ENCODE data around the gene CCAR1.

The CCAR1 gene

GRCh38 chr10:68752711-68753350 lies 31.8 kb downstream of the CCAR1 start:
- Histone ChIP-seq H3K4me3 (ENCODE audit: low read length, poor library complexity, severe bottlenecking) (no peak overlapping the region), H3K9me3 (ENCODE audit: insufficient read depth, low read depth, low read length) (no peaks in the 10 kb centered on the region), H3K4me1 (ENCODE audit: insufficient read depth, low read length, poor library complexity, severe bottlenecking) (no peaks in the 10 kb centered on the region), H2AFZ (ENCODE audit: low read length) (no peak overlapping the region), H3K9me2 (replicated peaks; ENCODE audit: low read depth, low read length) (no peaks in the 10 kb centered on the region), H3F3A (ENCODE audit: low read depth) (no peaks in the 10 kb centered on the region), H4K20me1 (ENCODE audit: insufficient read depth, low read length, poor library complexity, severe bottlenecking) (peaks cover 5% of the 10 kb centered on the region), H3K36me3 (ENCODE audit: insufficient read depth, low read length) (peaks cover 94% of the 10 kb centered on the region), H3K4me2 (ENCODE audit: low read depth, low read length, poor library complexity, severe bottlenecking) (no peak overlapping the region), H3K9ac (ENCODE audit: low read depth, low read length, poor library complexity, severe bottlenecking) (no peak overlapping the region), H3K79me2 (ENCODE audit: insufficient read depth, low read length) (no peaks in the 10 kb centered on the region), H3K27me3 (ENCODE audit: insufficient read depth, low read length, poor library complexity, severe bottlenecking) (no peaks in the 10 kb centered on the region)
- no peak for TF ChIP-seq EZH2phosphoT487 (IDR thresholded peaks at IDR 0.05; ENCODE audit: borderline replicate concordance)
- no peak for TF ChIP-seq CTCF (conservative IDR thresholded peaks at IDR 0.05; ENCODE audit: low read length)

- peaks cover 92% of the 10 kb centered on the region for H3K36me3 ChIP-seq (ENCODE audit: insufficient read depth, low read length)
Measured at GRCh38 chr10:68756246-68756645, 35.2 kb downstream of the CCAR1 start.

GRCh38 chr10:68756766-68757165 lies 35.7 kb downstream of the CCAR1 start:
- no peaks in the 10 kb centered on the region for H3K9me2 ChIP-seq (replicated peaks; ENCODE audit: low read depth, low read length)
- H2AFZ ChIP-seq (ENCODE audit: low read length) = no peak overlapping the region
- no peak overlapping the region for H3K9ac ChIP-seq (ENCODE audit: low read depth, low read length, poor library complexity, severe bottlenecking)
- H3K27me3 ChIP-seq (ENCODE audit: insufficient read depth, low read length, poor library complexity, severe bottlenecking) = no peaks in the 10 kb centered on the region
- H3K4me2 ChIP-seq (ENCODE audit: low read depth, low read length, poor library complexity, severe bottlenecking) = no peak overlapping the region
- H3K4me3 ChIP-seq (ENCODE audit: low read length, poor library complexity, severe bottlenecking) = no peak overlapping the region
- TF ChIP-seq EZH2phosphoT487 (IDR thresholded peaks at IDR 0.05; ENCODE audit: borderline replicate concordance) = no peak
- peaks cover 5% of the 10 kb centered on the region for H4K20me1 ChIP-seq (ENCODE audit: insufficient read depth, low read length, poor library complexity, severe bottlenecking)
- H3K36me3 ChIP-seq (ENCODE audit: insufficient read depth, low read length) = peaks cover 91% of the 10 kb centered on the region
- no peaks in the 10 kb centered on the region for H3K4me1 ChIP-seq (ENCODE audit: insufficient read depth, low read length, poor library complexity, severe bottlenecking)
- no peaks in the 10 kb centered on the region for H3F3A ChIP-seq (ENCODE audit: low read depth)
- H3K9me3 ChIP-seq (ENCODE audit: insufficient read depth, low read depth, low read length) = no peaks in the 10 kb centered on the region
- H3K79me2 ChIP-seq (ENCODE audit: insufficient read depth, low read length) = no peaks in the 10 kb centered on the region

More at GRCh38 chr10:68756246-68756645, 35.2 kb downstream of the CCAR1 start:
- Histone ChIP-seq H3K9me3 (ENCODE audit: insufficient read depth, low read depth, low read length) (no peaks in the 10 kb centered on the region), H3F3A (ENCODE audit: low read depth) (no peaks in the 10 kb centered on the region), H3K9me2 (replicated peaks; ENCODE audit: low read depth, low read length) (no peaks in the 10 kb centered on the region), H3K79me2 (ENCODE audit: insufficient read depth, low read length) (no peaks in the 10 kb centered on the region), H3K9ac (ENCODE audit: low read depth, low read length, poor library complexity, severe bottlenecking) (no peak overlapping the region), H3K27me3 (ENCODE audit: insufficient read depth, low read length, poor library complexity, severe bottlenecking) (no peaks in the 10 kb centered on the region), H4K20me1 (ENCODE audit: insufficient read depth, low read length, poor library complexity, severe bottlenecking) (peaks cover 5% of the 10 kb centered on the region), H3K4me3 (ENCODE audit: low read length, poor library complexity, severe bottlenecking) (no peak overlapping the region), H3K4me1 (ENCODE audit: insufficient read depth, low read length, poor library complexity, severe bottlenecking) (no peaks in the 10 kb centered on the region), H2AFZ (ENCODE audit: low read length) (no peak overlapping the region), H3K4me2 (ENCODE audit: low read depth, low read length, poor library complexity, severe bottlenecking) (no peak overlapping the region)
- no peak for TF ChIP-seq EZH2phosphoT487 (IDR thresholded peaks at IDR 0.05; ENCODE audit: borderline replicate concordance)
- no peak for TF ChIP-seq CTCF (conservative IDR thresholded peaks at IDR 0.05; ENCODE audit: low read length)

Data from Loucy (cell line).